Hepatic stellate cell (primary cell): ENCODE results near the gene CRYBA4.
A peak's percentile ranks its signal among the peaks of the same experiment; 100 is the strongest.

ENCODE experiments used
- DNase-seq: peaks from one replicate; pipeline ENCODE4 v3.0.0; 2011; ENCODE audit warnings: low spot score

CRYBA4 gene

DNA sequence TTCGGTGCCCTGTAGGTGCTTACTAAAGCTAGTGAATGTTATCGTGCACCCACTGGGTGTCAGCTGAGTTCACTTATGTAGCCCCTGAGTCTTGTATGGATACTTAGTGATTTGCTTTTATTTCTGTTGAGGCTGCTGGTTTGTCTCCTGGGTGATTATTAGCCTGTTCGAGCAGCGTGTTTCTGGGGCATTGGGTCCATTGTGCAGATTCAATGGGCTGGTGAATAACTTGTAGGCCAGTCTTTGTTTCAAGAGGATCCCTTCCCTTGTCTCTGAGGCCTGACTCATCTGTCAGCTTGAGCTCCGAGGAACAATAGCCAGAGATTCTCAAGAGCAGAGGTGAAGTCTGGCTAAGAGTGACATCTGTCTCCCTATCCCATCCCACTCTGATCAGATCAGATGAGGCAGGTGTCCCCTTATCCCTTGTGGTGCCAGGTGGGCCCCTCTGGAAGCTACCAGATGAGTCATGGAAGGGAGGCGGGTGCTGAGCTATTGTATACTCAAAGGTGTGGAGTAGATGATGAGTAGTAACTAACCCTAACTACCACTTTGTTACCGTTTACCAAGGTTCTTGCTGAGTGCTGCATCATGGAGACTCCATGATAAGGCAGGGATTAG, 39.3 kb downstream of the CRYBA4 start:
- DNase-seq: no peak

DNA sequence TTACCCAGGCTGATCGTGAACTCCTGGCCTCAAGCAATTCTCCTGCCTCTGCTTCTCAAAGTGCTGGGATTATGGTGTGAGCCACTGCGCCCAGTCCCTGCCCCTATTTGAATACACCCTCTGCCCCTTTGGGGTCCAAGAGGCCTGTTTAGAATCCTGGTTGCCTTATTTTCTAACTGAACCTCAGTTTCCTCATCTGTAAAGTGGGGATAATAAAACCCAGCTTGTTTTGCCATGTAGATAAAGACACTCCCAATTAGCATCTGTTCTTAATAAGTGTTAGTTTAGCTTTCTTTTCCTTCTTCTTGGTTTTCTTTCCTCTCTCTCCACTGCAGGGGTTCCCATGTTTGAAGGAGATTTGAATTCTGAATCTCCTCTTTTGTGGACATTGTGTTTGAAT, 40.4 kb downstream of the CRYBA4 start:
- no peak for DNase-seq

DNA sequence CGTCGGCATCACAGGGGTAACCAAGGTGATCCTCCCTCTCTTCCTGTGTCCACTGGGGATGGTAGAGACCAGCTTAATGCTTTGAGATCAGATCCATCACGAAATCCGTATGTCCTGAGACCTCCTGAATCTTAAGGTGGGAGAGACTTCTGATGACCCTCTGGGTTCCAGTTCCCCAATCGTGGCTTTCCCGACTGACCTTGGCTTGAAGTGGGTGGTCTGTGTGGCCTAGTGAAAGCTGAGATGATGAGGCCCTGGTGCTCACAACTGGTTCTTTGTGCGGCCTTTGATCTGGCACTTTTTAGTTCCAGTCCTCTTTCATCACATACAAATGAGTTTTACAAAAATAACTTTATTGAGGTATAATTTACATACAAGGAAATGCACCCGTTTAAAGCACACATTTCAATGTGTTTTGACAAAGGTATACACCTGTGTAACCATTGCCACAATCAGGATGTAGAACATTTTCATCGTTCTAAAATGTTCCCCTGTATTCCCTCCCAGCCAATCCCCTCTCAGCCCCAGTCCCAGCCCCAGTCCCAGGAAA, 41.7 kb downstream of the CRYBA4 start:
- DNase-seq: no peak

- DNase-seq: no peak
These were observed 44.1 kb downstream of the CRYBA4 start for GRCh38 chr22:26665813-26666231.

DNA sequence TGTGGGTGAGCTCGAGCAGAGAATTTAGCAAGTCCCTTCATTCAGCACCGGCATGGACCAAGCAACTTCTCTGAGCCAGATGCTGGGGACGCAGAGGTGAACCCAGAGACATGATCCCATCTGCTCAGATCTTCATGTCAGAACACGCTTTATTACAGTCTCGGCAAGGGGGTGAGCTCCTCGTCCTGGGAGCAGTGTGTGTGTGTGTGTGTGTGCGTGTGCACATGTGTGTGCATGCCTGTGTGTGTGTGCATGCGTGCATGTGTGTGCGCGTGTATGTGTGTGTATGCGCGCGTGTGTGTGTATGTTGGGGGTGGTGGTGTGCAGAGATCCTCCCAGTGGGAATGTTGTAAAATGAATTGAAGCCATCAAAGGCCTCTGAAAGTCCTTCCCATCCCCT, 45.4 kb downstream of the CRYBA4 start:
- no peak for DNase-seq

DNA sequence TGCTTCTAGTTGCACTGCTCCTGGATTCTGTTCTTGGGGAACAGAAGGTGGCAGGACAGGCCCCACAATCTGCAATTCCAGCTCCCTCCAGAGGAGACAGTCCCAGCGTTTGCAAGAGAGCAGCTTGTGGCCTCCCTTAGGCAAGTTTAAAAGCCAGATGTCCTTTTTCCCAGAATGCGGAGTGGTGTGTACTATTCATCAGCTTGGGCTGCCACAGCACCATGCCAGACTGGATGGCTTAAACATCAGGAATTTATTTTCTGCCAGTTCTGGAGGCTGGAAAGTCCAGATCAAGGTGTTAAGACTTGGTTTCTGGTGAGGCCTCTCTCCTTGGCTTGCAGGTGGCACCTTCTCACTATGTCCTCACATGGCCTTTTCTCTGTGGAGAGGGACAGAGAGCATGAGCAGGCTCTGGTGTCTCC, 47.3 kb downstream of the CRYBA4 start:
- peak; percentile 60 for DNase-seq

GRCh38 chr22:26670459-26670858, 48.7 kb downstream of the CRYBA4 start:
- no peak for DNase-seq

DNA sequence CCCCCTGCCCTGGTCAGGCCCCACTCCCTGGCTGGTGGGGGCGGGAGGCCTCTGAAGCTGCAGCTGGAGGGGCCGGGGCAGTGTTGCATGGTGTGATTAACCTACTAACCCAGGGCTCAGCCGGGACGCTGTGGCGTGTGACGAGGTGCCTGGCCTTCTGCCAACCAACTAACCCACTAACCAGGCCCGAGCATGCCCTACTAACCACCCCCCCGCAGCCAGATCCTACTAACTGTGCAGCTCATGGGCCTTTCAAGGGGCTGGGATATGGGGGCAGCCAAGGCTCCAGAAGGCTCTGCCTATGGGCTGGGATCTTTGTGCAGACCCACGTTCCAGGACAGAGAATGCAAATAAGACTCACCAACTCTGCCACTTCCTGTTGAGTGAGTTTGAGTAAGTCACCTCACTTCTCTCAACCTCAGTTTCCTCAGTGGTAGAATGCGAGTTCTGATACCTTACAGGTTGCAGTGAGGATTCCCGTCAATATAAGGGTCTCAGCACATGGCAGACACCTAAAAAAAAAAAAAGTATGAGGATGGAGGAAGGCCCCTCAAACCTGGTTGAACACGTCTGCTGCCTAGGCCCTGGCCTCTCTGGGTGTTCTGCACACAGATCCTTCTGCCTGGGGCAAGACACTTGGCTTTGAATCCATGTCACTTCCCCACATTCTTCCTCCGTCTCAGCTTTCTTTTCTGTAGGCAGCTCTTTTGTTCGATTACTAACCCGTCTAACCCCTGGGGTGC, 49.7 kb downstream of the CRYBA4 start:
- DNase-seq: no peak

- DNase-seq: no peak
These were observed 50.3 kb downstream of the CRYBA4 start for GRCh38 chr22:26672060-26672471.

GRCh38 chr22:26672590-26673468, 51.1 kb downstream of the CRYBA4 start:
- peak; percentile 90 for DNase-seq

- DNase-seq: no peak
These were observed 51.7 kb downstream of the CRYBA4 start for GRCh38 chr22:26673486-26673885.

DNA sequence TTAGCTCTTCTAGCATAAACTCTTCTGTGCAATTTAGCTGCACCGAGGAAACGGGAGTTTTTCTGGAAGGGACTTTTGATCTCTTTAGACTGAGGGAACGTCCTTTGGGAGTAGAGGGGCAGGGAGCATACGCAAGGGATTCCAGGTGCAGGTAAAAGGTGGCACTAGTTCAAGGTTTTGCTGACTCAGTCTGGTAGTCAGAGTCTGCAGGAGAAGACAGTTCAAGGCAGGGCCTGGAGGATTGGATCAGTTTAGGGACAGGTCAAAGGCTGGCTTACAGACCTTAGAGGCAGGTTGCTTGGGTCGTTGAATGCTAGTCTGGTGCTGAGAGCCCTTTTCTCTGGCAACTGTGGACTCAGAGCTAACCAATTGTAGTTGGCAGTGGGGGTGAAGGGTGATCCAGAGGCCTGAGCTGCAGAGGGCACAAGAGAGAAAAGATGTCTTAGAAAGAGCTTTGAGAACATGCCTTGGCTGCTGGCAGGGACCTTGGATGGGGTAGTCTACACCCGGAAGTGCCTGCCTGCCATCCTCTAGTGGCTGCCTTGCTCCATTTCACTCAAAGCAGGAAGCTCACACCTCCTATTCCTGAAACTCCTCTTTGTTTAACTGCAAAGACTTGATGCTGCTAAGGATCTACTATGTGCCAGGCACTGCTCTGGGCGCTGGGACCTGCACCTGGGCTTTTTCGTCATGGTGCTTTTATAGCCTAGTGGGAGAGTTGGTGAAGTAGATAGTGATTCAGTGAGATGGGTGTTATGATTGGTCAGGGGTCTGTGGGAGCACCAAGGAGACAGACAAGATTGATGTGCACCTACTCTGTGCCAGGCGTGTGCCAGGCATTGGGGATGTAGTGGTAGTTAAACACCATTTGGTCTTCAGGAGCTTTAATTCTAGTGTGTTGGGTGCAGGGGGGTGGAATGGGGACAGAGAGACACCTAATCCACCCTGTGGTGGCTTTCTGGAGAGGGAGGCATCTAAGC, 52.7 kb downstream of the CRYBA4 start:
- no peak for DNase-seq

DNA sequence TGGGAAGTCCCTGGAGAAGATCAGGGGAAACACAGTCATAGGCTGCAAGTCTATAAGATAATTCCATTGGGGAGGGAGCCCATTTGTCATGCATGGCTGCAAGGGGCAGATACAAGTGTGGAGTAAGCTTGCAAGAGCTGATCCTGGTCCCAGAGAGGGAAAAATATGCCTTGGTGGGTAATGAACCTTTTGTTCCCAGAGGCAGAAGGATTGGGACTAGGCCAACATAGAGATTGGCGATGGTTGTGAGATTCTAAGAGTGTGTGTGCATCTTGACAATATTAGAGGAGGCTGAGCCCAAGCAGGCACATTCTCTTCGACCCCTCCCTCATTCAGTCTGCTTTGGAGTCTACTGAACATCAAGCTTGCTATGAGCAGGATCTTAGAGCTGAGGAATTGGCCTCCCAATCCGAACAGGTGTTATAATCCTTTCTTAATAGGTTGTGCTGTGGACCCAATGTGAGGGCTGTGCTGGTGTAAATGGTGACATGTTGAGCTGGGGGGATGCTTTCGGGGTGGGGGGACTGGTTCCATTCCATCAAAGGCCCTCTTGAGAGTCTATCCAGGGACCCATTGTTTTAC, 54.0 kb downstream of the CRYBA4 start:
- DNase-seq: no peak

DNA sequence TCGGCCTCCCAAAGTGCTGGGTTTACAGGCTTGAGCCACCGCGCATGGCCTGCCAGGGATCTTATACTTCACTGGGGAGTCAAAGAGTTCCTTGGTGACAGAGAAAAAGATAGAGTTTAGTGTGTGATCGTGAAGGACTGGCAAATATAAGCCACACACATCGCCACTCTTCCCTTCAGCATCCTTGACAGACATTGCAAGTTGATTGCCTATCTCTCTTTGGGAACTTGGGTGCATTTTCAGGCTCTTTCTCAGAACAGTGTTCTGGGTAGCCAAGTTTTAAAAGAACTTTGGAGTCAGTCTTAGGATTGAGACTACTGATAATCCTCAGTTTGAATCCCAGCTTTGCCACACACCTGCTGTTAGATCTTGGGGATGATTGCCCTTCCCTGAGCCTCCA, 55.5 kb downstream of the CRYBA4 start:
- no peak for DNase-seq

DNA sequence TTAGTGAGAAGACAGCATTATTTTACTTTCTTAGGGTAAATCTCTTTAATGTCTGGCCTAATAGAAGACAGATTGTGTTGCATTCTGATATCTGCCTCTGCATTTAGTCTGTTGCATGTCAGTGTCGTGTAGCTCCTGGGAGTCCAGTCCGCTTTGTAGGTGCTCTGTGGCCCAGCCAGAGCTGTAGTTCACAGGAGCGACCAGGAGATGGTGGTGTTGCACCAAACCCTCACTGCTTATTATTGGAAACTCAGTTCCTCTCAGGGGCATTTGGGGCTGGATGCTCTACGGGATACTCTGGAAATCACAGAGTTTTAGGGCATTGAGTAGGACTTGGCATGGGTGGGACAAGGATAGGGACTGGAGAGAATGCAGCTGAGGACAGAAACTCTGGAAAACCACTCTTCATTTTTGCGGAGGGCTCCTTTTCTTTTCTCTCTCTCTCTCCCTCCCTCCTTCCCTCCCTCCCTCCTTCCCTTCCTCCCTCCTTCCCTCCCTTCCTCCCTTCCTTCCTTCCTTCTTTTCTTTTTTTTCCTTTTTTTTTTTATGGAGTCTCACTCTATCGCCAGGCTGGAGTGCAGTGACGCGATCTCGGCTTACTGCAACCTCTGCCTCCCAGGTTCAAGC, 57.4 kb downstream of the CRYBA4 start:
- DNase-seq: peak; percentile 85
